Measurements from ENCODE around the gene NTRK3. TPM values are rescaled to one million over a fixed set of nuclear protein-coding genes. Genes with fewer than 3 reads are reported as not detected.
"Not testable (repeated sequence)": the region's sequence is repeated elsewhere in the genome, so short reads cannot be mapped to it uniquely, and the experiment has no call there.

Gene NTRK3
- polyA plus RNA-seq, 1 donor from 2014 or later = 42.7 TPM

DNA sequence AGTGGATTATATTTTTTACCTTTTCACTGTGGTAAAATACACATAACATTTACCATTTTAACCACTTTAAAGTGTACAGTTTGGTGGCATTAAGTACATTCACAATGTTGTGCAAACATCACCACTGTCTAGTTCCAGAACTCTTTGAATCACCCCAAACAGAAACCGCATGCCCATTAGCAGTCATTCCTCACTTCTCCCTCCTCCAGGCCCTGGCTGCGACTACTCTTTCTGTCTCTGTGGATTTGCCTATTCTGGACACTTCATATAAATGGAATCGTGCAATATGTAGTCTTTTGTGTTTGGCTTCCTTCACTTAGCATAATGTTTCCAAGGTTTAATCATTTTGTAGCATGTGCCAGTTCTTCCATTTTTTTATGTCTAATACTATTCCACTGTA, 409.8 kb downstream of the NTRK3 start:
- H3K9me2 ChIP-seq (ENCODE audit: insufficient read depth, low read length) = no peaks in the 10 kb centered on the region
- TF ChIP-seq EP300 (conservative IDR thresholded peaks at IDR 0.05; ENCODE audit: poor library complexity, severe bottlenecking) (no peak), EZH2 (IDR thresholded peaks at IDR 0.05; ENCODE audit: borderline replicate concordance, insufficient read depth, low read length, poor library complexity, severe bottlenecking) (no peak), POLR2AphosphoS5 (IDR thresholded peaks at IDR 0.05) (no peak), TAF1 (IDR thresholded peaks at IDR 0.05; ENCODE audit: low read depth) (no peak), MXI1 (conservative IDR thresholded peaks at IDR 0.05; ENCODE audit: poor library complexity, severe bottlenecking) (no peak)
- no peaks in the 10 kb centered on the region for H3K36me3 ChIP-seq (ENCODE audit: insufficient read depth, low read length)
- H4K20me1 ChIP-seq (ENCODE audit: insufficient read depth) = no peaks in the 10 kb centered on the region
- no peaks in the 10 kb centered on the region for H3K27me3 ChIP-seq (ENCODE audit: insufficient read depth, low read depth, low read length)
- H3K4me2 ChIP-seq (ENCODE audit: low read length) = no peak overlapping the region
- no peaks in the 10 kb centered on the region for H3K79me2 ChIP-seq (replicated peaks; ENCODE audit: insufficient read depth, low read length)
- H2AFZ ChIP-seq (ENCODE audit: low read depth, low read length) = no peak overlapping the region
- no peak overlapping the region for H3K27ac ChIP-seq (ENCODE audit: low read length)
- H3K4me3 ChIP-seq (ENCODE audit: low read length) = no peak overlapping the region
- H3K9ac ChIP-seq (ENCODE audit: low read length) = no peak overlapping the region
- no peaks in the 10 kb centered on the region for H3K9me3 ChIP-seq (ENCODE audit: low read length)
- H3F3A ChIP-seq (ENCODE audit: insufficient read depth, low read length, poor library complexity, severe bottlenecking) = no peaks in the 10 kb centered on the region

GRCh38 chr15:87843312-87843711, 413.2 kb downstream of the NTRK3 start:
- no peaks in the 10 kb centered on the region for H3K9me3 ChIP-seq (ENCODE audit: low read length)
- no peaks in the 10 kb centered on the region for H4K20me1 ChIP-seq (ENCODE audit: insufficient read depth)
- no peaks in the 10 kb centered on the region for H3K9me2 ChIP-seq (ENCODE audit: insufficient read depth, low read length)
- no peak overlapping the region for H2AFZ ChIP-seq (ENCODE audit: low read depth, low read length)
- H3K9ac ChIP-seq (ENCODE audit: low read length) = no peak overlapping the region
- no peaks in the 10 kb centered on the region for H3K36me3 ChIP-seq (ENCODE audit: insufficient read depth, low read length)
- no peaks in the 10 kb centered on the region for H3K27me3 ChIP-seq (ENCODE audit: insufficient read depth, low read depth, low read length)
- H3K4me2 ChIP-seq (ENCODE audit: low read length) = no peak overlapping the region
- no peak overlapping the region for H3K4me3 ChIP-seq (ENCODE audit: low read length)
- no peaks in the 10 kb centered on the region for H3K79me2 ChIP-seq (replicated peaks; ENCODE audit: insufficient read depth, low read length)
- H3K27ac ChIP-seq (ENCODE audit: low read length) = no peak overlapping the region
- no peaks in the 10 kb centered on the region for H3F3A ChIP-seq (ENCODE audit: insufficient read depth, low read length, poor library complexity, severe bottlenecking)
- TF ChIP-seq MXI1 (conservative IDR thresholded peaks at IDR 0.05; ENCODE audit: poor library complexity, severe bottlenecking) (no peak), SMC3 (conservative IDR thresholded peaks at IDR 0.05; ENCODE audit: poor library complexity) (no peak), RAD21 (conservative IDR thresholded peaks at IDR 0.05) (no peak), POLR2AphosphoS5 (IDR thresholded peaks at IDR 0.05) (no peak), TAF1 (IDR thresholded peaks at IDR 0.05; ENCODE audit: low read depth) (no peak), EZH2 (IDR thresholded peaks at IDR 0.05; ENCODE audit: borderline replicate concordance, insufficient read depth, low read length, poor library complexity, severe bottlenecking) (no peak)
- TF ChIP-seq, protein P1, sequence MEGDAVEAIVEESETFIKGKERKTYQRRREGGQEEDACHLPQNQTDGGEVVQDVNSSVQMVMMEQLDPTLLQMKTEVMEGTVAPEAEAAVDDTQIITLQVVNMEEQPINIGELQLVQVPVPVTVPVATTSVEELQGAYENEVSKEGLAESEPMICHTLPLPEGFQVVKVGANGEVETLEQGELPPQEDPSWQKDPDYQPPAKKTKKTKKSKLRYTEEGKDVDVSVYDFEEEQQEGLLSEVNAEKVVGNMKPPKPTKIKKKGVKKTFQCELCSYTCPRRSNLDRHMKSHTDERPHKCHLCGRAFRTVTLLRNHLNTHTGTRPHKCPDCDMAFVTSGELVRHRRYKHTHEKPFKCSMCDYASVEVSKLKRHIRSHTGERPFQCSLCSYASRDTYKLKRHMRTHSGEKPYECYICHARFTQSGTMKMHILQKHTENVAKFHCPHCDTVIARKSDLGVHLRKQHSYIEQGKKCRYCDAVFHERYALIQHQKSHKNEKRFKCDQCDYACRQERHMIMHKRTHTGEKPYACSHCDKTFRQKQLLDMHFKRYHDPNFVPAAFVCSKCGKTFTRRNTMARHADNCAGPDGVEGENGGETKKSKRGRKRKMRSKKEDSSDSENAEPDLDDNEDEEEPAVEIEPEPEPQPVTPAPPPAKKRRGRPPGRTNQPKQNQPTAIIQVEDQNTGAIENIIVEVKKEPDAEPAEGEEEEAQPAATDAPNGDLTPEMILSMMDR (IDR thresholded peaks at IDR 0.05; ENCODE audit: poor library complexity, severe bottlenecking) = no peak

DNA sequence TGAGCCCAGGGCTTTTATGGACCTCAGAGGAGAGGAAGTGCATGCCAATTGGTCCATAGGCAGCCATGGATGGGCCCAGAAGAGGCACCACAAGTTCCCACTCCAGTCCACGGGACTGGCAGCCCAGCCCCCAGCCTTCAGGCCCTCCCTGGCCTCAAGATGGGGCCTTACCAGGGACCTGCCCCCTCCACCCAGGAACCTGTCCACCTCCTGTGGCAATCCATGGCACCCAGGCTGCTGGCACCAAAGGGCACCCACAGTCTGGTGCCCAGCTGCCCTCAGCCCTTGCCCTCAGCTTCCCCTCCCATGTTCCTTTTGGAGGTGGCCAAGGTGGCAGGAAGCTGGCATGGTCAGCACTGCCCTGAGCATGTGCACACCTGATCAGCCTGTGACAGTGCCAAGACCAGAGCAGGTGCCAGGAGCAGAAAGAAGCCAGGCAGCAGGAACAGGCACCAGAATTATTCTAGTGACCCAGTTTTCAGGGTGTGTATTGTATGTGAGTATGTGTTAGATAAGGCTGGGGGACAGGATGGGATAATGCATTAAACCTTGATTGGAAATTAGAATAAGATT, 415.0 kb downstream of the NTRK3 start:
- no peaks in the 10 kb centered on the region for H3K9me2 ChIP-seq (ENCODE audit: insufficient read depth, low read length)
- no peak overlapping the region for H3K9ac ChIP-seq (ENCODE audit: low read length)
- TF ChIP-seq RAD21 (conservative IDR thresholded peaks at IDR 0.05) (no peak), SMC3 (conservative IDR thresholded peaks at IDR 0.05; ENCODE audit: poor library complexity) (no peak), POLR2AphosphoS5 (IDR thresholded peaks at IDR 0.05) (no peak), TAF1 (IDR thresholded peaks at IDR 0.05; ENCODE audit: low read depth) (no peak), MXI1 (conservative IDR thresholded peaks at IDR 0.05; ENCODE audit: poor library complexity, severe bottlenecking) (no peak), EP300 (conservative IDR thresholded peaks at IDR 0.05; ENCODE audit: poor library complexity, severe bottlenecking) (no peak), EZH2 (IDR thresholded peaks at IDR 0.05; ENCODE audit: borderline replicate concordance, insufficient read depth, low read length, poor library complexity, severe bottlenecking) (no peak)
- TF ChIP-seq, protein P1 (IDR thresholded peaks at IDR 0.05; ENCODE audit: poor library complexity, severe bottlenecking) = no peak
- TF ChIP-seq, protein P2, sequence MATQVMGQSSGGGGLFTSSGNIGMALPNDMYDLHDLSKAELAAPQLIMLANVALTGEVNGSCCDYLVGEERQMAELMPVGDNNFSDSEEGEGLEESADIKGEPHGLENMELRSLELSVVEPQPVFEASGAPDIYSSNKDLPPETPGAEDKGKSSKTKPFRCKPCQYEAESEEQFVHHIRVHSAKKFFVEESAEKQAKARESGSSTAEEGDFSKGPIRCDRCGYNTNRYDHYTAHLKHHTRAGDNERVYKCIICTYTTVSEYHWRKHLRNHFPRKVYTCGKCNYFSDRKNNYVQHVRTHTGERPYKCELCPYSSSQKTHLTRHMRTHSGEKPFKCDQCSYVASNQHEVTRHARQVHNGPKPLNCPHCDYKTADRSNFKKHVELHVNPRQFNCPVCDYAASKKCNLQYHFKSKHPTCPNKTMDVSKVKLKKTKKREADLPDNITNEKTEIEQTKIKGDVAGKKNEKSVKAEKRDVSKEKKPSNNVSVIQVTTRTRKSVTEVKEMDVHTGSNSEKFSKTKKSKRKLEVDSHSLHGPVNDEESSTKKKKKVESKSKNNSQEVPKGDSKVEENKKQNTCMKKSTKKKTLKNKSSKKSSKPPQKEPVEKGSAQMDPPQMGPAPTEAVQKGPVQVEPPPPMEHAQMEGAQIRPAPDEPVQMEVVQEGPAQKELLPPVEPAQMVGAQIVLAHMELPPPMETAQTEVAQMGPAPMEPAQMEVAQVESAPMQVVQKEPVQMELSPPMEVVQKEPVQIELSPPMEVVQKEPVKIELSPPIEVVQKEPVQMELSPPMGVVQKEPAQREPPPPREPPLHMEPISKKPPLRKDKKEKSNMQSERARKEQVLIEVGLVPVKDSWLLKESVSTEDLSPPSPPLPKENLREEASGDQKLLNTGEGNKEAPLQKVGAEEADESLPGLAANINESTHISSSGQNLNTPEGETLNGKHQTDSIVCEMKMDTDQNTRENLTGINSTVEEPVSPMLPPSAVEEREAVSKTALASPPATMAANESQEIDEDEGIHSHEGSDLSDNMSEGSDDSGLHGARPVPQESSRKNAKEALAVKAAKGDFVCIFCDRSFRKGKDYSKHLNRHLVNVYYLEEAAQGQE (IDR thresholded peaks at IDR 0.05; ENCODE audit: borderline replicate concordance) = no peak
- no peaks in the 10 kb centered on the region for H3K79me2 ChIP-seq (replicated peaks; ENCODE audit: insufficient read depth, low read length)
- H3K27me3 ChIP-seq (ENCODE audit: insufficient read depth, low read depth, low read length) = no peaks in the 10 kb centered on the region
- H3K36me3 ChIP-seq (ENCODE audit: insufficient read depth, low read length) = no peaks in the 10 kb centered on the region
- no peaks in the 10 kb centered on the region for H3K9me3 ChIP-seq (ENCODE audit: low read length)
- H3F3A ChIP-seq (ENCODE audit: insufficient read depth, low read length, poor library complexity, severe bottlenecking) = no peaks in the 10 kb centered on the region
- H2AFZ ChIP-seq (ENCODE audit: low read depth, low read length) = no peak overlapping the region
- H4K20me1 ChIP-seq (ENCODE audit: insufficient read depth) = no peaks in the 10 kb centered on the region
- no peak overlapping the region for H3K4me3 ChIP-seq (ENCODE audit: low read length)
- H3K4me2 ChIP-seq (ENCODE audit: low read length) = no peak overlapping the region
- H3K27ac ChIP-seq (ENCODE audit: low read length) = no peak overlapping the region

- H3K4me3 ChIP-seq (ENCODE audit: low read length); H3F3A ChIP-seq (ENCODE audit: insufficient read depth, low read length, poor library complexity, severe bottlenecking); H2AFZ ChIP-seq (ENCODE audit: low read depth, low read length); H3K9ac ChIP-seq (ENCODE audit: low read length); H3K9me2 ChIP-seq (ENCODE audit: insufficient read depth, low read length); H3K27ac ChIP-seq (ENCODE audit: low read length); H3K36me3 ChIP-seq (ENCODE audit: insufficient read depth, low read length); H3K79me2 ChIP-seq (replicated peaks; ENCODE audit: insufficient read depth, low read length); H3K4me2 ChIP-seq (ENCODE audit: low read length); H3K9me3 ChIP-seq (ENCODE audit: low read length); H4K20me1 ChIP-seq (ENCODE audit: insufficient read depth); H3K27me3 ChIP-seq (ENCODE audit: insufficient read depth, low read depth, low read length): not testable (repeated sequence)
These were observed 420.7 kb downstream of the NTRK3 start for GRCh38 chr15:87835830-87836229.

Data from neural cell (in vitro differentiated cells).